Measurements from ENCODE around the gene PRKAB1.
"Not testable (repeated sequence)": the region's sequence is repeated elsewhere in the genome, so short reads cannot be mapped to it uniquely, and the experiment has no call there.

The PRKAB1 gene

DNA sequence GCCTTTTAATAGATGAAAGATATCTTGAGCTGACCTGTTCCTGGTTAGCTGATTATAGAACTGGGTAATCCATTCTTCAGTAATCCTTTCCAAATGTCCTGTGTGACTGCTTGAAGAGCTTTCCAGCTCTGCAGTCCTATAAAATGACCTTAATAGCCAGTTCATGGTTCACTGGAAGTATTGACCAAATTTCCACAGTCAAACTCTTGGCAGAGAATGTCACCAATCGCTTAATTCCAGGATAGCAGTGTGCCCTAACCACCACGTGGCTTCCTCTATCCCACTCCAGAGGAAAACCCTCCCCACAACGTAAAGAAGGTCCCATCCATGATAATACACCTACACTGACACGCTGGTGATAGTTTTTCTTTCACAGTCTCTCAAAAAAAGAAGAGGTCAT, 17.4 kb downstream of the PRKAB1 start:
- no peak for DNase-seq

DNA sequence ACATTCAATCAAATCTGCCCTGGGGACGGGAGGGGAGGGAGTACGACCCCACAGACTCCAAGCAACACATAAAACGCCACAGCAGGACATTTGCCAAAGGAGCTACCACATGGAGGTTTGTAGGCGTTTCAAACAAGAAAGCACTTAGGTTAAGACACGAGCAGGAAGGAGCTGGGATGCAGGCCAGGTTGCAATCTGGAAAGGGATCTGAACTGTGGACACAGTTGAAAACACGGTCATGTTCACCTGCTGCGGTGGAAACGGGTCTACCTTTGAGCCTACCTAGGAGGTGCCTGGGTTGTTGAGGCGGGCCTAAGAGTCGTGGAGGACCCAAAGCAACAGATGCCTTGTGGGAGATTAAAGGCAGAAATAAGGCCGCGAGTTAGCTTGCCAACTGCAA, 18.4 kb downstream of the PRKAB1 start:
- DNase-seq, result no peak

DNA sequence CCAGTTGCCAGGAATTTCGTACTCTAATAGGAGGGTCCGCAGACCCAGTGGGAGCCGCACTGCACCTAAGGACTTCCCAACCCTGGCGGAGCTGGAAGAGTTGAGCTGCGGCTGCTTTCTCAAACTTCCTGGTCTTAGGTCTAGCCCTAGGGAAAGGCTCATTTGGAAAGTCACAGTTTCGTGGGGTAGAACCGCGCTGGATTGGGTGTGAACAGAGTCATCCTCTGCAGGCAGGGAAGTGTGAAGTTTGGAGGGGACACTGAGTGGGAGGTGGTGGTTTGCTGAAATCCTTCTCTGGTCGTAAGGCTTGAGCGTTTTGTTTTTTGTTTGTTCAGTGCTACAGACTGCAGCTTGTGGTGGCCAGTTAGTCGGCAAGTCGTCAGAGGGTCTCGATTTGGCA, 18.8 kb downstream of the PRKAB1 start:
- no peak for DNase-seq

- no peak for DNase-seq
These were observed 19.5 kb downstream of the PRKAB1 start for GRCh38 chr12:119687406-119687805.

DNA sequence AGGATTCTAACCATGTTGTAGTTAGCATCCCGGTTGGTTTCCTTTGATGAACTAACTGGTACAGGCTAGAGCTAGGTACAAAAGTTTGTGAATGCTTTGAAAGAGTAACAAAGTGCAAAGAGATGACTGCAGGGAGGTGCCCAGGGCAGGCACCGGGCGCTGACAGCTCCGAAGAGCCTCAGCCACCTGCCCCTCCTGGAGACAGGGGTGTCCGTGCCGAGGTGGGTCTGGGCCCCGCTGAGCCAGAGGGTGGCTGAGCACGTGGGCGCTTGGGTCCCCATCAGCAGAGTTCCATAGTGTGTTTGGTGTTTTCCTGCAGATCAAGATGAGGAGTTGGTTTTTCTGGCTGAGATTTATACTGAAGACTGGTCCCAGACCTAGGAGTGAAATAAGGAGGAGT, 19.9 kb downstream of the PRKAB1 start:
- no peak for DNase-seq

- no peak for DNase-seq
These were observed 22.1 kb downstream of the PRKAB1 start for GRCh38 chr12:119689935-119690500.

DNA sequence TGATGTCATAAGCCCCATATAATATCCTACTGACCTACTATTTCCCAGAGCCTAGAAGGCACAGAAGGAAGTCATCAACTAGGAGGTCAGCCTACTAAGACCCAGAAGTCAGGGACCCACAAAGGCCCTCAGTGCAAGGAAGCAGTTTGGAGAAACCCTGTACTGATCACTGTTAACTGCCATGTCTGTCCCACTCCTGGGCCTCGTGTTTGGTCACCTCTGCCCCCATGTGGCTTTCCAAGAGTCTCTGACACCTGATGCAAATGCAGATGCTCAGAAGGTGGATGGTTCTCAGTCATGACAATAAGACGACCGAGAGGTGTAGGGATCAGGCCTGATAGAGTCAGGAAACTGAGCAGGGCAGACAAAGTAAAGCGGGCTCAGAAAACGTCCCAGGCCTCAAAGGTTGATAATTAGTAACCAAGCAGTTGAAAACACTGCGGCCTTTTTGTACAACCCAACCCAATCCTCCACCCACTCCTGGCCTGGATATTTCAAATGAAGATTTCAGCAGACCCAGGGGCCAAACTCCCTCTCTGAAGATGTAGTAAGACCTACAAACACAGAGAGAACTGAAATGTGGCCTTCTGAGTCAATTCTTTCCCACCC, 23.4 kb downstream of the PRKAB1 start:
- DNase-seq, result no peak

DNA sequence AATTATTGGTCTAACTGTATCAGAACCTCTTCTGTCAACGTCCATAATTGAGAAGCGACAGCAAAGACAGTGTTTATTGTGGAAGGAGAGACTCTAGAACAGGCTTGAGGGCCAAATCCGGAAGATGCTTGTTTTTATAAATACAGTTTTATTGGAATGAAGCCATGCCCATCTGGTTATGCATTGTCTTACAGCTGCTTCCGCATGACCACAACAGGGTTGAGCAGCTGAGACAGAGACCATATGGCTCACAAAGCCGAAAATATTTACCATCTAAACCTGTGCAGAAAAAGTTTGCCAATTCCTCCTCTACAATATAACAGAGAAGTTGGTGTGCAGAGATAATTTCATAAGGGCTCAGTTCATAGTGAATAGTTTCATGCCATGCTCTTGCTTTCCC, 24.5 kb downstream of the PRKAB1 start:
- DNase-seq, result no peak

GRCh38 chr12:119692997-119693396, 25.1 kb downstream of the PRKAB1 start:
- no peak for DNase-seq

- no peak for DNase-seq
These were observed 25.6 kb downstream of the PRKAB1 start for GRCh38 chr12:119693511-119693910.

DNA sequence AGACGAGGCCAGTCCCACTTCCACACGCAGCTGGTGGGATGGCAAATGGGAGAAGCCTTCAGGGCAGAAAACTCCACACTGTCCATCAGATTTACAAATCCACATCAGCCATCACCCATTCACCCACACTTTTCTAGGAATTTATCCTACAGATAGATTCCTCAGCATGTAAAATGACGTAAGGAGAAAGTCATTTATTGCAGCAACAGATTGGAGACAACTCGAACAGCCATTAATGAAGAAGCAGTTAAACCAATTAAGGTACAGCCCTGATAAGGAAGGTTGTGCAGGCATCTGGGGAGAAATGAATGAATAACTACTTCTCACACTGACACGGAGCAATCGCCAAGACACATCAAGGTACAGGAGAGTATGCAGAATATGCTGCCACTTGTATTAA, 26.2 kb downstream of the PRKAB1 start:
- DNase-seq, result no peak

DNA sequence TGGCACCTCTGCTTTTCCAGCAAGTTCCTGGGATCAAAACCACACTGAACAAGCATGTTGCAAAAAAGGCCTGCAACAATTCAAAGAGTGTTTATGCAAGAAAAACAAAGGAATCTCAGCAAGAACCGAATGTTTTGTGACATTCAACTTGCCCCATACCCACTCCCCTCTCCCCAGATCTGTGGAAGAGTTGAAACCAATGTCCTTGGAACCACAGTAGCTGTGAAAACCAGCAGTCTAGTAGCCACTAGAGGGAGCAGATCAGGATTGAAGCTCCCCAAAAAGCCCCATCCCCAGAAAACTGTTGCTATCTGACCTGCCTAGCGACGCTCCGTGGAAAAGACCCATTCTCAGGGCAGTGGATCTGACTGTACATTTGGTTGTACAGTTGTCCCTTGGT, 27.1 kb downstream of the PRKAB1 start:
- no peak for DNase-seq

- DNase-seq, result no peak
These were observed 29.0 kb downstream of the PRKAB1 start for GRCh38 chr12:119696943-119697342.

DNA sequence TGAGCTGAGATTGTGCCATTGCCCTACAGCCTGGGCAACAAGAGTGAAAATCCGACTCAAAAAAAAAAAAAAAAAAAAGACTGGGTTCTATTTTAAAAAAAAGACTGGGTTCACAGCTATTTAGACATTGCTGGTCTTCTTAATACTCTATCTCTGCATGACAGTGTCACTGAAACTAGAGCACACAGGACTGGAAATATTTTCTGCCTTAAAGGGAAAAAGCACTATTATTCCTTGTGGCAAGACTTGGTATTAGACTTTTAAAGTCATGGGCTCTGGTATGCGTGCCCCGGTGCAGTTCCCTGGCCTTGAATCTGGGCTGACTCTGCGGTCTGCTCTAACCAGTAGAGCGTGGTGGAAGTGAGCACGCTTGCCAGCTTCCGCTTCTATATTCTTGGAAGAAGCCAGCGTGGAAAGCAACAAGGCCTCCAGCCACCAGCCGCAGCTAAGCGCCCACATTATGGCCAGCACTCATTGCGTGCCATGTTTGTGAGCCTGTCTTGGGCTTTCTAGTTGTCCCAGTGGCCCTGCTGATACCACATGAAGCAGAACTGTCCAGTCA, 31.3 kb downstream of the PRKAB1 start:
- no peak for DNase-seq

DNA sequence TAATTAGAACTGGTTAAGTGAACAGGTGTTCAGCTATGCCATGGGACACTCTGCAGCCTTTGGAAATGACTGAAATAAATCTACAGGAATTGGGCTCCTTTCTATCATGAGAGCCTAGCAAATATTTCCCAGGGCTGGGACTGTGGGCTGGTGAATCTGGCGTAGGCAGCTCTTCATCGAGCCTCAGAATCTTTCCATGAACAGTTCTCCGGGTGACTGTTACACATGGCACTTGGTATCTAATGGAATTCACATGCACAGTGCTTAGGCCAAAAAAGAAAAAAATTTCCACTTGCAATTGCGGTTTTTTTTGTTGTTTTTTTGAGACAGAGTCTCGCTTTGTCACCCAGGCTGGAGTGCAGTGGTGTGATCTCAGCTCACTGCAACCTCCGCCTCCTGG, 32.1 kb downstream of the PRKAB1 start:
- DNase-seq, result no peak

DNA sequence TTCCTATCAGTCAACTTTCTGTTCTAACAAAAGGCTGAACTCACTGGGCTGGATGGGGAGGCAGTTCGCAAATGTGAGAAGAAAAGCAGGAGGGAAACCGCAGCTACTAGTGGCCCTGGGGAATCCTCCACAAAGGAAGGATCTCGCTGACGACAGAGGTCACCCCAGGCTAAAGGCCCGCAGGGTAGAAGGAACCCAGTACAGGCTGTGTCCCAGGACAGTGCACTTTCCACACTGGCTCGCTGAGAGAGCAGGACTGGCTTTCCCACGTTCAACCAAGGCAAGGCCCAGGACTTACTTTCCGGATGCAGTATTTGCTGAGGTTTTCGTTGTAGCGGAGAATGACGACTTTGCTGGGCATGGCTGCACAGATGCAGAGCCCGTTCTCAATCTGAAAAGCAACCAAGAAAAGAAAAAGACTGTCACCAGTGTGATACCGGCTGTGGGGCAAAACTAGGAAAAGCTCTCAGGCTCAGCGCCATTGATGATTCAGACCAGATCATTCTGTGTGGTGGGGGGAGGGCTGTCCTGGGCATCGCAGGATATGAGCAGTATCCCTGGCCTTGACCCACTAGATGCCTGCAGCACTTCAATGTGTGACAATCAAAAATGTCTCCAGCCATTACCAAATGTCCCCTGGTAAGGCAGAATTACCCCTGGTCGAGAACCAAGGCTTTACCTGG, 36.3 kb downstream of the PRKAB1 start:
- DNase-seq, result no peak

GRCh38 chr12:119705182-119705581, 37.2 kb downstream of the PRKAB1 start:
- DNase-seq, result no peak

DNA sequence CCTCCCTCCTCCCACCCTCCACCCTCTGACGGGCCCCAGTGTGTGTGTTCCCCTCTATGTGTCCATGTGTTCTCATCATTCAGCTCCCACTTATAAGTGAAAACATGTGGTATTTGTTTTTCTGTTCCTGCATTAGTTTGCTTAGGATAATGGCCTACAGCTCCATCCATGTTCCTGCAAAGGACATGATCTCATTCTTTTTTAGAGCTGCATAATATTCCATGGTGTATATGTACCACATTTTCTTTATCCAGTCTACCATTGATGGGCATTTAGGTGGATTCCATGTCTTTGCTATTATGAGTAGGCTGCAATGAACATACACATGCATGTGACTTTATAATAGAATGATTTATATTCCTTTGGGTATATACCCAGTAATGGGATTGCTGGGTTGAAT, 38.5 kb downstream of the PRKAB1 start:
- not testable (repeated sequence) for DNase-seq

DNA sequence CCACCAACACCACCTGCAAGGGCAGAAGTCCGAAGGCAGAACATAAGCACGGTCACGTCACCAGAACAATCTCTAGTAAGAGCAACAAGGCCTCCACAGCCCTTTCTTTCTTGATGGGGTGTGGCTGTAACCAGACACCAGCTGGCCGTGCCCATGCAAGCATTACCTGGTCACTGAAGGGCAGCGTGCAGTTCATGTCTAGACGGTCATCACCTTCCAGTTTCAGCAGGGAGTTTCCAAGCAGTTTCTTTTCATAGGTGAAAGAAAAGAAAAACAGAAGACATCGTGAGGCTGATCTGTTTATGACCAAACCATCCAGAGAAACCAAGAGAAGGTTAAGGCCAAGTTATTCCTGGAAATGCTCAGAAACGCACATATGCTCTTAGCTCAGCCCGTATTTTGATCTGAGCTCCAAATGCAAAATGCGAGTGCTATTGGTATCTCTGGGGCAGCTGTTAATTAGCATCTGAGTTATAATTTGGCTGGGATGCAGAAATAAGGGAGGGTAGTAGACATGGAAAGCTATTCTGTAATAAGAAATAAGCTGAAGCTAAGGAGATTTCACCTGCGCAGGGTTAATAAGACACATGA, 42.5 kb downstream of the PRKAB1 start:
- DNase-seq, result no peak

DNA sequence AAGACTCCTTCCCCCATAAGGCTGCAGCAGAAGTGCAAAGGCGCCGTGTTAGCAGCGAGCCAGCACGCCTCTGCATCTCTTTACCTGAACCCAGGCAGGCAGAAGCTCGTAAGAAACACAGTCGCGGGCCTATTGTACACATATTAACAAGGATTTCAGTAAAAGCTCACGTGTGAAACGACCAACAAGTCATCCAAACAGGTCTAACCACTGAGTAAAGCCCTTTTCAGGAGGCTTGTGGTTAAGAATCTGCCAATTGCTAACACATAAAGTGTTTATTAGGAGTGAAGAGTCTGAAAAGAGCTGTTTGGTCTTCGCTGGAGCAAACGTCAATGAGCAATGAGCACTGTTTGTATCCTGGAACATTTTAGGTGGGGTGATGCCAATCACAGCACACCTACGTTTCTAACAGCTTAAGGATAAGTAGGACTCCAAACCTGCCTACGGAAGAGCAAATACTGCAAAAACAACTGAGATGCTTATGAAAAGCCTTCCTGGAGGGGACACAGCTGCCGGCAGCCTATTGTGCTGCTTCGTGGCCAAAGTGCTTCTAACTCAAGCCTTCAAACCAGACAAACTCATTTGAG, 43.1 kb downstream of the PRKAB1 start:
- no peak for DNase-seq

DNA sequence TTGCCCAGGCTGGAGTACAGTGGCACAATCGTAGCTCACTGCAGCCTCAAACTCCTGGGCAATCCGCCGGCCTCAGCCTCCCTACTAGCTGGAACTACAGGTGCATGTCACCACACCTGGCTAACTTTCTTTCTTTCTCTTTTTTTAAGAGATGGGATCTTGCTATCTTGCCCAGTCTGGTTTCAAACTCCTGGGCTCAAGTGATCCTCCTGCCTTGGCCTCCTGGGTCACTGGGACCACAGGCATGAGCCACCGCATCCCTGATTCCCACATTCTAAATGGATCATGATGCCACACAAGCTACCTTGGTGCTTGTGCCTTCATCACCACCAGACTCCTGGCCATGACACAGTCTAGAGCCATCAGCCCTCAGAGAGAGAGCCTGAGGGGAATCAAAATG, 43.8 kb downstream of the PRKAB1 start:
- DNase-seq, result no peak

DNA sequence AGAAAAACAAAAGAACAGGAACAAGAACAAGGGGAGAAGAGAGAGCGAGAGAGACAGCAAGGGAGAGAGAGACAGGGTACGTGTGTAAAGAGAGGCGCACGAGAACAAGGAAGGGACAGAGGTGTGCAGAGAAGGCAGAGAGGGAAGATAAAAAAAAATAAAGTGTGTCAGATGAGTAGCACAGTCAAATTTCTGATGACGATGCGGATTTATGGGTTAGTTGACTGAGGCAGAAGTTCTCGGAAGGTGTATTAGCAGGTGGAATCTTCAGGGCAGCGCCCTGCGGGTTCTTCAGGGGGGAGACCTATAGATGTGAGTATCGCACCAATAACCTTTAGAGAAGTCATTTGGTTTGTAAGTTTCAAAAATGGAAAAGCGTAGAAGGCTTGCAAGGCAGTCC, 44.8 kb downstream of the PRKAB1 start:
- no peak for DNase-seq

- DNase-seq, result no peak
These were observed 45.7 kb downstream of the PRKAB1 start for GRCh38 chr12:119713551-119714031.
